ENCODE measurements around the gene EPG5.
"Not testable (repeated sequence)": the region's sequence is repeated elsewhere in the genome, so short reads cannot be mapped to it uniquely, and the experiment has no call there.

EPG5 gene

DNA sequence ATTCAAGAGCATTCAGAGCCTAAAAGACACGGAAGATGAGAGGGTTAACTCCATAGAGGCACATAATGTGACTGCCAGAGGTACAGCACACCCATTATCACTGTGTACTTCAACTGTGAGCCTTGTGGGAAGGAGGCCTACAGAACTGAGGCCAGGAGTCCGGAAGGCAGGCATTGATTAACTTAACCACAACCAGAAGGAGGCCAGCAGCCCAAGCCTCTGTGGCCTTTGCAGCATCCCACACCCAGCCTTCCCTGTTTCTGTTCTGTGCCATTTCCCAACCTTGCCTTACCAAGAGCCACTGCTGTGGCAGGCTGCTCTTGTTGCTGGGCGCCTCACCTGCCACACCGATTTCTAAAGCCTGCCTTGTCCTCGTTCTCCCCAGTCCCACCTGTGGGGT lies 114.5 kb downstream of the EPG5 start:
- H3K27ac Mint-ChIP-seq, result peak overlapping the region; percentile 4

GRCh38 chr18:45851161-45851925 lies 115.8 kb downstream of the EPG5 start:
- Mint-ChIP-seq H3K27ac (peak overlapping the region; percentile 25), H3K36me3 (peaks cover 6% of the 10 kb centered on the region), H3K9me3 (ENCODE audit: low read depth) (no peaks in the 10 kb centered on the region), H3K4me1 (ENCODE audit: low read depth) (no peaks in the 10 kb centered on the region), H3K4me3 (no peak overlapping the region), H3K27me3 (no peaks in the 10 kb centered on the region)

More for the DNA sequence above, 114.5 kb downstream of the EPG5 start:
- Mint-ChIP-seq H3K27me3 (no peaks in the 10 kb centered on the region), H3K4me3 (no peak overlapping the region), H3K4me1 (ENCODE audit: low read depth) (no peaks in the 10 kb centered on the region), H3K36me3 (peaks cover 10% of the 10 kb centered on the region), H3K9me3 (ENCODE audit: low read depth) (no peaks in the 10 kb centered on the region)

DNA sequence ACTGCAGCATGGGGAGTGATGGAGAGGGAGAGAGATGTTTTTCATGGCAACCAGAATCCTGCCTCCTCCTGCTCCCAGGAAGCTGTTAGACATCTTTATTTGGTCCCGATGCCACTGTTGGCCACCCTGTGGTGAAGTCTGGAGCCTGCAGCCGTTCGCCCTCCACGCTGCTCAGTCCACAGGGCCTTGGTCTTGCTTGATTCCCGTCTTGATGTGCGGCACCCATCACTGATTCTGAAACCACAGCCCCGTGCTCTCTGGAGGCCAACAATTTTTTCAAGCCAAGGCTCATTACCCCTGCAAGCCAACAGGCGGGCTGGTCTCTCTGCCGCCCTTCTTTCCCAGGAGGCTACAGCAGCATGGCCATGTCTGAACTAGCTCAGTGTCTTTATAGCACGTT lies 117.1 kb downstream of the EPG5 start:
- H3K27me3 Mint-ChIP-seq, result no peaks in the 10 kb centered on the region
- H3K4me3 Mint-ChIP-seq, result no peak overlapping the region
- H3K9me3 Mint-ChIP-seq (ENCODE audit: low read depth), result no peaks in the 10 kb centered on the region
- H3K4me1 Mint-ChIP-seq (ENCODE audit: low read depth), result peaks cover under 1% of the 10 kb centered on the region
- peaks cover 2% of the 10 kb centered on the region for H3K36me3 Mint-ChIP-seq
- H3K27ac Mint-ChIP-seq, result no peak overlapping the region

DNA sequence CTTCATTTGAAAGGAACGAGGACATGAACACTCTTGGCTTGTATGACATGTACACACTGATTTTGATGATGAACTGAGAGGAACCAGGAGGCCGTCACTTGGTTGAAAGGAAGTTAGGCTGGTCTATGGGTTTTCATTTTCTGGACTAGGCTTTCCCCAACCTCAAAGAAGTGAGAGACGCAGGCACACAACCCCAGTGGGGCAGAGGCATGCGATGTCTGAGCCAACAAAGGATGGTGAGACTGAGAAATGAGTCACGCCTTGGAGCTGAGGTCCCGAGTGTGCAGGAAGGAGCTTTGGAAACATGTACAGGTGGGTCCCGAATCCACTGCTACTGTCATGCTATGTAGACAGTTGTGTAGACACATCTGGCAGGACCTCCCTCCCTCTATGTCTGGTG lies 117.6 kb downstream of the EPG5 start:
- peaks cover 3% of the 10 kb centered on the region for H3K4me1 Mint-ChIP-seq (ENCODE audit: low read depth)

GRCh38 chr18:45848643-45849042 lies 118.5 kb downstream of the EPG5 start:
- not testable (repeated sequence) for H3K36me3 Mint-ChIP-seq; H3K4me1 Mint-ChIP-seq (ENCODE audit: low read depth); H3K4me3 Mint-ChIP-seq; H3K27ac Mint-ChIP-seq; H3K9me3 Mint-ChIP-seq (ENCODE audit: low read depth); H3K27me3 Mint-ChIP-seq

More for the DNA sequence above, 117.6 kb downstream of the EPG5 start:
- Mint-ChIP-seq H3K27ac (no peak overlapping the region), H3K36me3 (peaks cover 2% of the 10 kb centered on the region), H3K9me3 (ENCODE audit: low read depth) (no peaks in the 10 kb centered on the region), H3K4me3 (no peak overlapping the region), H3K27me3 (no peaks in the 10 kb centered on the region)

- no peak overlapping the region for H3K4me3 Mint-ChIP-seq
- H3K27me3 Mint-ChIP-seq, result no peaks in the 10 kb centered on the region
- H3K4me1 Mint-ChIP-seq (ENCODE audit: low read depth), result peaks cover 3% of the 10 kb centered on the region
- no peaks in the 10 kb centered on the region for H3K9me3 Mint-ChIP-seq (ENCODE audit: low read depth)
- no peaks in the 10 kb centered on the region for H3K36me3 Mint-ChIP-seq
- peak overlapping the region; percentile 77 for H3K27ac Mint-ChIP-seq
Observed at GRCh38 chr18:45847119-45847518, 120.0 kb downstream of the EPG5 start.

DNA sequence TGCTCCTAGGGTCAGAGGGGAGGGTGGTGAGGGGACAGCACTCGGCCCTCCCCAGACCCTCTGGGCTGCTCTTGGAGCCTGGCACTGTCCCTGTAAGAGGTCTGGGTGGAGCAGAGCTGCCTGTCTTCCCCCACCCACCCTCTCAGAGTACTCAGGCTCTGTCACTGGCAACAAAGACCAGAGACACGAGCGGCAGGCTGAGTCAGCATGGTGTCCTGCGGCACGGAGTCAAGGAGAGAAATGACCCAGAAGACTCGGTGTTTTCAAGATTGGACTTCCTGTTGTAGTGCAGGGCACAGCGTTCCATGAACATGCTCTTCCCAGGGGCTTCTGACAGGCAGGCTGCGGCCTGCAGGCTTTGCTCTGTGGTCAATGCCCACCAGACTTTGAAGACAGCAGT lies 121.7 kb downstream of the EPG5 start:
- H3K9me3 Mint-ChIP-seq (ENCODE audit: low read depth), result no peaks in the 10 kb centered on the region
- no peak overlapping the region for H3K4me3 Mint-ChIP-seq
- peaks cover 3% of the 10 kb centered on the region for H3K4me1 Mint-ChIP-seq (ENCODE audit: low read depth)
- no peaks in the 10 kb centered on the region for H3K36me3 Mint-ChIP-seq
- no peaks in the 10 kb centered on the region for H3K27me3 Mint-ChIP-seq
- H3K27ac Mint-ChIP-seq, result no peak overlapping the region

GRCh38 chr18:45844938-45845337 lies 122.2 kb downstream of the EPG5 start:
- Mint-ChIP-seq H3K27me3 (no peaks in the 10 kb centered on the region), H3K27ac (no peak overlapping the region), H3K36me3 (no peaks in the 10 kb centered on the region), H3K9me3 (ENCODE audit: low read depth) (no peaks in the 10 kb centered on the region), H3K4me1 (ENCODE audit: low read depth) (peaks cover 3% of the 10 kb centered on the region), H3K4me3 (no peak overlapping the region)

GRCh38 chr18:45843019-45843418 lies 124.1 kb downstream of the EPG5 start:
- Mint-ChIP-seq H3K27me3 (peaks cover 10% of the 10 kb centered on the region), H3K4me1 (ENCODE audit: low read depth) (peaks cover 6% of the 10 kb centered on the region), H3K27ac (no peak overlapping the region), H3K4me3 (no peak overlapping the region), H3K36me3 (no peaks in the 10 kb centered on the region), H3K9me3 (ENCODE audit: low read depth) (no peaks in the 10 kb centered on the region)

GRCh38 chr18:45841765-45842442 lies 125.2 kb downstream of the EPG5 start:
- H3K27ac Mint-ChIP-seq, result no peak overlapping the region
- no peak overlapping the region for H3K4me3 Mint-ChIP-seq
- peaks cover 11% of the 10 kb centered on the region for H3K27me3 Mint-ChIP-seq

GRCh38 chr18:45841060-45841764 lies 125.9 kb downstream of the EPG5 start:
- H3K27me3 Mint-ChIP-seq, result peaks cover 11% of the 10 kb centered on the region
- peaks cover 9% of the 10 kb centered on the region for H3K4me1 Mint-ChIP-seq (ENCODE audit: low read depth)
- no peak overlapping the region for H3K27ac Mint-ChIP-seq
- H3K9me3 Mint-ChIP-seq (ENCODE audit: low read depth), result no peaks in the 10 kb centered on the region
- H3K36me3 Mint-ChIP-seq, result no peaks in the 10 kb centered on the region
- no peak overlapping the region for H3K4me3 Mint-ChIP-seq

More at GRCh38 chr18:45841765-45842442, 125.2 kb downstream of the EPG5 start:
- peaks cover 7% of the 10 kb centered on the region for H3K4me1 Mint-ChIP-seq (ENCODE audit: low read depth)
- H3K9me3 Mint-ChIP-seq (ENCODE audit: low read depth), result no peaks in the 10 kb centered on the region
- H3K36me3 Mint-ChIP-seq, result no peaks in the 10 kb centered on the region

DNA sequence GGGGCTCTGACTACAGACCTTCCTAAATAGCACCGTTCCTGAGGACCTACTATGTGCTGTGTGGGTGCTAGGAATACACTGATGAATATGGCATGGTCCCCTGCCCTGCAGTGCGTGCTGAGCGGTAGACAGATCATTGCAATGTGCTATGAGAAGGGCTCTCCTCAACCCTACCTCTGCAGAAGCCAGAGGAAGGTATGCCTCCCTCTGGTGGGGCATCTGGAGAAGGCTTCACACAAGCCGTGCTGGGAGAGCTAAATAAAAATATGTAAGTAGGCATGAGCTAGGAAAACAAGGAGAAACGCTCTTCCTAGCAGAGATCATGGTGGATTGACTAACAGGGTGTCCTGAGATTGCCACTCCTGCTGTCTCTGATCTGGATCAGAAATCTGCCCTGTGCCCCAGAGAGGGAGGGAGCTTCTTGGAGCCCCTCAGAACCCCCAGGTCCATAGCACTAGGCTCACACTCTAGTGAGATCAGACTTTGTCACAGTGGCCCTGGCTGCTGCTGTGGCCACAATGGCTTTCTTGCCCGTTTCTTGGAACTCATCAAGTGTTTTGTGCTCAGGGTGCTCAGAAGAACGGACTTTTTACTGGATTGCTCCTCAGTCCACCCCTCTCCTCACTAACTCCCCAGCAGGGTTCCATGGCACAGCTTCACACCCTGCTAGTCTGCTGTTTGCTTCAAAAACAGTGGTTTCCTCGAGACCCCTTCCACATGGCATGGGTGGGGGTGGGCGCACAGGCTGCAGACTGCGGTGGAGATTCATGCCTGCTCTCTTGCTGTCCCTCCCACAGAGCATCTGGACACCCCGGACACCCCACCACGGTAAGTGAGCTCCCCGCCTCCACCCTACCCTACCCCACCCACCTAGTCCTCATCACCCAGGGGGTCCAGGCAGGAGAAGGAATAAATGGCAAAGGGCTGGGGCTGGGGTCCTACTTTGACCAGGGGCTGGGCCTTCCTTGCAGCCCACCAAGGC lies 127.4 kb downstream of the EPG5 start:
- H3K4me1 Mint-ChIP-seq (ENCODE audit: low read depth), result peaks cover 7% of the 10 kb centered on the region
- no peak overlapping the region for H3K4me3 Mint-ChIP-seq
- no peak overlapping the region for H3K27ac Mint-ChIP-seq
- H3K36me3 Mint-ChIP-seq, result no peaks in the 10 kb centered on the region
- peaks cover 16% of the 10 kb centered on the region for H3K27me3 Mint-ChIP-seq
- no peaks in the 10 kb centered on the region for H3K9me3 Mint-ChIP-seq (ENCODE audit: low read depth)

DNA sequence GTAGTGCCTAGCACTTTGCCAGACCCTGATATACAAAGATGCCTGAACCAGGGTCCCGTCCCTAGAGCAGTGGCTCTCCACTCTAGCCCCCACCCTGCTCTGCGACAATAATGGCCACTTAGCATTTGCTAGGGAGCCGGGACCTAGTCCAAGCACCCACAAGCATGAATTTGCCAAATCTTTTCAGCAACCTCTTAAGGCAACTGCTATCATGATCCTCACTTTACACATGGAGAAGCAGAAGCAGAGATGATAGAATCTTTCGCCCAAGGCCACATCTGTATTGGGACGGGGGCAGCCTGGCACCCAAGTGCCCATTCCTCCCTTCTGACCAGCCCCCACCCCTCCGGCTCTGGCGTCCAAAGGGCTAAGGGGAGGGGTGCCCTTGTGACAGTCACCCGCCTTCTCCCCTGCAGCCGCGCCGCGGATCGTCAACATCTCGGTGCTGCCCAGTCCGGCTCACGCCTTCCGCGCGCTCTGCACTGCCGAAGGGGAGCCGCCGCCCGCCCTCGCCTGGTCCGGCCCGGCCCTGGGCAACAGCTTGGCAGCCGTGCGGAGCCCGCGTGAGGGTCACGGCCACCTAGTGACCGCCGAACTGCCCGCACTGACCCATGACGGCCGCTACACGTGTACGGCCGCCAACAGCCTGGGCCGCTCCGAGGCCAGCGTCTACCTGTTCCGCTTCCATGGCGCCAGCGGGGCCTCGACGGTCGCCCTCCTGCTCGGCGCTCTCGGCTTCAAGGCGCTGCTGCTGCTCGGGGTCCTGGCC lies 128.6 kb downstream of the EPG5 start:
- no peaks in the 10 kb centered on the region for H3K9me3 Mint-ChIP-seq (ENCODE audit: low read depth)
- peaks cover 16% of the 10 kb centered on the region for H3K27me3 Mint-ChIP-seq
- peaks cover 7% of the 10 kb centered on the region for H3K4me1 Mint-ChIP-seq (ENCODE audit: low read depth)
- peak overlapping the region; percentile 42 for H3K4me3 Mint-ChIP-seq
- no peaks in the 10 kb centered on the region for H3K36me3 Mint-ChIP-seq
- H3K27ac Mint-ChIP-seq, result no peak overlapping the region

Data from activated naive CD8-positive, alpha-beta T cell (primary cell).